ENCODE results near the gene TMEM94. TPM values are rescaled to one million over a fixed set of nuclear protein-coding genes. Genes with fewer than 3 reads are reported as not detected.

TMEM94 gene
- total RNA-seq, 4 donors from 2014 or later: 128 to 708 (median 280) TPM

DNA sequence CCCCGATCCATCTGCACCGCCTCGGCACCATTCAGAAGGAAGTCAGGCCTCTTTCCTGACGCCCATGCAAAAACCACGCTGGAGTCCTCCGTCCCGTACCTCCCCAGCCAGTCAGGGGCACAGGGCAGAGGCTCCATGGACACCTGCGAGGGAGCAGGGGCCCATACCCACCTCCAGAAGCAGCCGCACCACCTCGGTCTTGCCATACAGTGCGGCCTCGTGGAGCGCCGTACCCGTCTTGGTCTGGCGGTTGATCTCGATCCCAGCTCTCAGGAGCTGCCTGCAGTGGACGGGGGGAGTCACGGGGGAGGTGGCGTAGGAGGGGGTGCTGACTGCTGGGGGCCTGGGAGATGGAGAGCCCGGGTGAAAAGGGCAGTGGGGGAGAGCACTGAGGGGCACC, 49.7 kb downstream of the TMEM94 start:
- Histone ChIP-seq H3K27ac (no peak overlapping the region), H3K9me3 (no peaks in the 10 kb centered on the region), H3K36me3 (no peaks in the 10 kb centered on the region), H3K4me3 (no peak overlapping the region), H3K4me1 (peaks cover 5 to 12% (median 8%) of the 10 kb centered on the region in 4 donors), H3K27me3 (no peaks in the 10 kb centered on the region)
- 89 to 100% methylated on average over 2 to 21 of the region's 21 CpGs for WGBS, 2 donors (ENCODE audit: low coverage in 1 of 2)
- TF ChIP-seq POLR2AphosphoS5 (IDR thresholded peaks at IDR 0.05): no peak
- TF ChIP-seq EP300 (IDR thresholded peaks at IDR 0.05; ENCODE audit: low read depth): no peak
- TF ChIP-seq, protein P1, sequence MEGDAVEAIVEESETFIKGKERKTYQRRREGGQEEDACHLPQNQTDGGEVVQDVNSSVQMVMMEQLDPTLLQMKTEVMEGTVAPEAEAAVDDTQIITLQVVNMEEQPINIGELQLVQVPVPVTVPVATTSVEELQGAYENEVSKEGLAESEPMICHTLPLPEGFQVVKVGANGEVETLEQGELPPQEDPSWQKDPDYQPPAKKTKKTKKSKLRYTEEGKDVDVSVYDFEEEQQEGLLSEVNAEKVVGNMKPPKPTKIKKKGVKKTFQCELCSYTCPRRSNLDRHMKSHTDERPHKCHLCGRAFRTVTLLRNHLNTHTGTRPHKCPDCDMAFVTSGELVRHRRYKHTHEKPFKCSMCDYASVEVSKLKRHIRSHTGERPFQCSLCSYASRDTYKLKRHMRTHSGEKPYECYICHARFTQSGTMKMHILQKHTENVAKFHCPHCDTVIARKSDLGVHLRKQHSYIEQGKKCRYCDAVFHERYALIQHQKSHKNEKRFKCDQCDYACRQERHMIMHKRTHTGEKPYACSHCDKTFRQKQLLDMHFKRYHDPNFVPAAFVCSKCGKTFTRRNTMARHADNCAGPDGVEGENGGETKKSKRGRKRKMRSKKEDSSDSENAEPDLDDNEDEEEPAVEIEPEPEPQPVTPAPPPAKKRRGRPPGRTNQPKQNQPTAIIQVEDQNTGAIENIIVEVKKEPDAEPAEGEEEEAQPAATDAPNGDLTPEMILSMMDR (IDR thresholded peaks at IDR 0.05): no peak
- no peak for TF ChIP-seq POLR2A (IDR thresholded peaks at IDR 0.05)
- DNase-seq: no peak
- intact Hi-C loops (cut with DNase I; ENCODE audit: low total_unique reads): no loop called here
- in situ Hi-C loops (cut with MboI; ENCODE audit: low pct_ligation_motif_present in 1 of 4, low pct_unique_long_range_greater_than_20kb in 1 of 4, low sequenced_read_pairs in 3 of 4): no loop called here

- TF ChIP-seq, protein P1 (IDR thresholded peaks at IDR 0.05): no peak
- TF ChIP-seq POLR2AphosphoS5 (IDR thresholded peaks at IDR 0.05) (no peak), POLR2A (IDR thresholded peaks at IDR 0.05) (no peak)
- no peaks in the 10 kb centered on the region for H3K27me3 ChIP-seq
- no peak overlapping the region for H3K4me3 ChIP-seq
- intact Hi-C loops (cut with DNase I; ENCODE audit: low total_unique reads) (no loop called here), in situ Hi-C loops (cut with MboI; ENCODE audit: low pct_ligation_motif_present in 1 of 4, low pct_unique_long_range_greater_than_20kb in 1 of 4, low sequenced_read_pairs in 3 of 4) (no loop called here)
- 91% methylated on average over 20 of the region's 20 CpGs; no CpG with 5 or more reads in 1 of the 2 donors for WGBS, 2 donors (ENCODE audit: low coverage in 1 of 2)
- no peaks in the 10 kb centered on the region for H3K36me3 ChIP-seq
- no peak overlapping the region for H3K27ac ChIP-seq
- H3K4me1 ChIP-seq: peaks cover 10 to 18% (median 14%) of the 10 kb centered on the region in 4 donors
- H3K9me3 ChIP-seq: no peaks in the 10 kb centered on the region
- DNase-seq: no peak
These were observed 50.5 kb downstream of the TMEM94 start for GRCh38 chr17:75506888-75507287.

- intact Hi-C loops (cut with DNase I; ENCODE audit: low total_unique reads) (no loop called here), in situ Hi-C loops (cut with MboI; ENCODE audit: low pct_ligation_motif_present in 1 of 4, low pct_unique_long_range_greater_than_20kb in 1 of 4, low sequenced_read_pairs in 3 of 4) (no loop called here)
- H3K4me1 ChIP-seq: peaks cover 17 to 28% (median 24%) of the 10 kb centered on the region in 4 donors
- no peaks in the 10 kb centered on the region for H3K9me3 ChIP-seq
- TF ChIP-seq EP300 (IDR thresholded peaks at IDR 0.05; ENCODE audit: low read depth): no peak
- TF ChIP-seq, protein P1 (IDR thresholded peaks at IDR 0.05): no peak
- no peak for TF ChIP-seq POLR2A (IDR thresholded peaks at IDR 0.05)
- TF ChIP-seq POLR2AphosphoS5 (IDR thresholded peaks at IDR 0.05): no peak
- no peaks in the 10 kb centered on the region for H3K36me3 ChIP-seq
- DNase-seq: no peak
- WGBS, 2 donors (ENCODE audit: low coverage in 1 of 2): 72 to 82% methylated on average over 6 to 19 of the region's 27 CpGs
- no peaks in the 10 kb centered on the region for H3K27me3 ChIP-seq
- H3K4me3 ChIP-seq: no peak overlapping the region
- H3K27ac ChIP-seq: peak overlapping the region in 3 of 4 donors; percentile 37 to 87 (median 42)
These were observed 51.6 kb downstream of the TMEM94 start for GRCh38 chr17:75507733-75508719.

- H3K36me3 ChIP-seq: no peaks in the 10 kb centered on the region
- no peaks in the 10 kb centered on the region for H3K9me3 ChIP-seq
- 30 to 49% methylated on average over 2 to 4 of the region's 5 CpGs for WGBS, 2 donors (ENCODE audit: low coverage in 1 of 2)
- H3K27me3 ChIP-seq: no peaks in the 10 kb centered on the region
- peaks cover 19 to 37% (median 29%) of the 10 kb centered on the region in 4 donors for H3K4me1 ChIP-seq
- in situ Hi-C loops (cut with MboI; ENCODE audit: low pct_ligation_motif_present in 1 of 4, low pct_unique_long_range_greater_than_20kb in 1 of 4, low sequenced_read_pairs in 3 of 4) (no loop called here), intact Hi-C loops (cut with DNase I; ENCODE audit: low total_unique reads) (no loop called here)
- H3K27ac ChIP-seq: peak overlapping the region; percentile 37 to 87 (median 46)
- TF ChIP-seq POLR2AphosphoS5 (IDR thresholded peaks at IDR 0.05) (no peak), POLR2A (IDR thresholded peaks at IDR 0.05) (no peak), EP300 (IDR thresholded peaks at IDR 0.05; ENCODE audit: low read depth) (no peak)
- TF ChIP-seq, protein P1 (IDR thresholded peaks at IDR 0.05): no peak
- DNase-seq: no peak
- H3K4me3 ChIP-seq: no peak overlapping the region
These were observed 52.5 kb downstream of the TMEM94 start for GRCh38 chr17:75508931-75509361.
